AG20443 (cell line): ENCODE data around the gene POU5F1.
A peak's percentile ranks its signal among the peaks of the same experiment; 100 is the strongest.
"Not testable (repeated sequence)": the region's sequence is repeated elsewhere in the genome, so short reads cannot be mapped to it uniquely, and the experiment has no call there.

Source experiments
- DNase-seq: peaks from one replicate; pipeline ENCODE4 v3.0.0; 2012; ENCODE audit warnings: low spot score, mixed read lengths

The POU5F1 gene

DNA sequence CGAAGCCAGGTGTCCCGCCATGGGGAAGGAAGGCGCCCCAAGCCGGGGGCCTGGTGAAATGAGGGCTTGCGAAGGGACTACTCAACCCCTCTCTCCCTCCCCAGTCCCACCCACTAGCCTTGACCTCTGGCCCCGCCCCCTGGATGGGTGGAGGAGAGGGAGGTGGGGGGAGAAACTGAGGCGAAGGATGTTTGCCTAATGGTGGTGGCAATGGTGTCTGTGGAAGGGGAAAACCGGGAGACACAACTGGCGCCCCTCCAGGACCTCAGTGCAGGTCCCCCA lies at the start of gene POU5F1:
TSS of gene POU5F1 (minus strand) at position 83 of the 282 bp plus-strand sequence. CDS start at position 21, 62 bp downstream.
- no peak for DNase-seq

DNA sequence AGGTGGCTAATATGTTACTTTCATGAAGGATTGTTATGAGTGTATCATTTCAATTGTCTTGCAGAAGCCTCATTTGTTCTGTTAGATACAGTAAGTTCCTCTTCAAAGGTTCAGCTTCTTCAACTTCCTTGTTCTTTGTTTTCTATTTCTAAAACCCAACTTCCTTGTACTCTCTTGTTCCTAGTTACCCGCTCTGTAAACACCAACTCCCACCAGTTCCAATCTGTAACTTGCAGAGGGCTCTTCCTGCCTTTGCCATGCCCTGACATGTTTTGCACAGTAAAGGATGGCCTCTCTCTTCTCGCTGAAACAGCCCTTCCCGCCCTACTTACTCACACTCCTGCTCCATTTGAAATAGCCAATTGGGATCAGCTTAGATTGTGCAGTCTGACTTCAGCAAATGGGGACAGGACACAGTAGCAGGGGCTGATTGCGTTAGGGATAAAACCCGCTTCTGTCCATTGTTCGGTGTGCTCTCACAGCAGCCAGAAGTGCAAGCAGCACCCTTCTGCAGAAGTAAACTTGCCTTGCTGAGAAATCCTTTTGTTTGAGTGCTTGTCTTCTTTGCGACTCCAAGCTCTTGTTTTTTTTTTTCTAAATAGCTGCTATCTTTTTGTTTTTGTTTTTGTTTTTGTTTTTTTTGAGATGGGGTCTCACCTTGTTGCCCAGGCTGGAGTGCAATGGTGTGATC lies 45.9 kb upstream of the POU5F1 start:
- no peak for DNase-seq

DNA sequence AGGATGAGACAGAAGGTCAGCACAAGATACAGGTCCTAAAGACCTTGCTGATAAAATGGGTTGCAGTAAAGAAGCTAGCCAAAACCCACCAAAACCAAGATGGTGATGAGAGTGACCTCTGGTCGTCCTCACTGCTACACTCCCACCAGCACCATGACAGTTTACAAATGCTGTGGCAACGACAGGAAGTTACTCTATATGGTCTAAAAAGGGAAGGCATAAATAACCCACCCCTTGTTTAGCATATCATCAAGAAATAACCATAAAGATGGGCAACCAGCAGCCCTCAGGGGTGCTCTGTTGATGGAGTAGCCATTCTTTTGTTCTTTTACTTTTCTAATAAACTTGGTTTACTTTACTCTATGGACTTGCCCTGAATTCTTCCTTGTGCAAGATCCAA lies 44.7 kb upstream of the POU5F1 start:
- not testable (repeated sequence) for DNase-seq

DNA sequence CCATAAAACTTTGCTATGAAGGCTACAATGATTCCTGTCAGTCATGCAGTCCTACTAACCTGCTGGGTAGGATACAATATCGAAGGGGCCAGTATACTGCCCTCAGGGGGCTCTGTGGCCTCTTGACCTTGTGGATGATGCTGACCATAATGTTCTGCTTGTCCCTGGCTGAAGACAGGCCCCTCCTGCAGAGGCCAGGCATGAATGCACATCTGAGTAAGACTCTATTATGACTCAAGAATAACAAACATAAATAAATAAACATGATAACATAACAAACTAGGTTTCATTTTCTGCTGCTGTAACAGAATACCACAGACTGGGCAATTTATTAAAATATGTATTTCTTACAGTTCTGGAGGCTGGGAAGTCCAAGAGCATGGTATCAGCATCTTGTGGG lies 44.0 kb upstream of the POU5F1 start:
- DNase-seq = no peak

DNA sequence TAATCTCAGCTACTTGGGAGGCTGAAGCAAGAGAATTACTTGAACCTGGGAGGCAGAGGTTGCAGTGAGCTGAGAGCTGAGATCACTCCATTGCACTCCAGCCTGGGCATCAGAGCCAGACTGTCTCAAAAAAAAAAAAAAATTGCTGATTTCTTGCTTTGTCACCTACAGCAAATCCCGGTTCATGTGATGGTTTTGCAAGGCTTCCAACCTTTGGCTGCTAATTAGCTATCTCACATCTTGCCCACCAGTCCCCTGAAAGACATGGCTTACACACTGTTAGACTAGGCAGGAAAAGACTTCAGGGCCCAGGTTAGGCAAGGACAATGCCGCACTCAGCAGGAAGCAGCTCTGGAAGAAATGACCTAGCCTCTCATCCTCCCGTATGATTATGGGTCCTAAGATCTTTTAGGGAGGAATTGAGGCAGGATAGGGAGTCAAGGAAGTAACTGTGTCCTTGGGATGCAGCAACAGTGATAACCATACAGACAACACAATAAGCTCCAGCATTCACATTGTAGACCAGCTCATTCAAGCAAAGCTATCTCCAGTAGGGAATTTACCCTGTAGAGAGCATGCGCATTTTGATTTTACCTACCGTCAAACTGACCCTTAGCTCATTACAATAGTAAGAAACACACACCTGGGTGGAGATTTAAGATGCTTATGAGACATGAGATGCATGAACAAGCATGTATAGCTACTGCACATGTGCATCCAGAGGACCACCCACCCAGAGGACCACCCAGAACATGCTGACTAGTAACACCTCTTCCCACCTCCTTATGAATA lies 40.5 kb upstream of the POU5F1 start:
- no peak for DNase-seq

DNA sequence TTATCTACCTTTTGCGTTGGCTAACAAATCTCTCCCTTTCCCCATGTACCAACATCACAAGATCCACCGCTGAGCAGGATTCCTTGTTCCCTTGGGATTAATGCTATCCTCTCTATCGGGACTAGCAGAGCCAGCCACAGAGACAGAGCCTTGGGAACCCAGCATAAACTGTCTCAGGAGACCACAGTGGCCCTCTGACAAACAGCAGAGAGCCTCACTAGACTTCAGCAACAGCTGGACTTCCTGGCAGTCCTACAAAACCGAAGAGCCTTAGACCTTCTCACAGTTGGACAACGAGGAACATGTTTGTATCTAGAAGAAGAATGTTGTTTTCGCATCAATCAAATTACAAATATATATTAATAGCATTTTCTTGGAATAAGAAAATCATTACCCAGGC lies 39.6 kb upstream of the POU5F1 start:
- no peak for DNase-seq

DNA sequence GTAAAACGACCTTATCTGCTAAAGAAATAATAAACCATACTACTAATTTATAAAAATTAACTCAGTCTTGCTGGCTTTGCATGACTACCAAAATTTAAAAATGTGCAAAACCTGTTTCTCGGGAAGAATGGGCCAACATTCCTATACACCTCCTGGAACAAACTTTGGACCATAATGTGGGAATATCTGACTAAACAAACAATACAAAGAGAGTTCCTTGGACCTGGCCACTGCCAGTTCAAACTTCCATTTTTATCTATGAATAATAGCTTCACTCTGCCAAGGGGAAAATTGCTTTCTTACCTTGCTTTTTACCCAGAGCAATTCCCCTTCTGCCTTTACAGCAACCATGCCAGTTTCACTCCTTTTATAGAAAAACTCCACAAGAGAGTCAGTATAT lies 38.7 kb upstream of the POU5F1 start:
- DNase-seq = no peak

DNA sequence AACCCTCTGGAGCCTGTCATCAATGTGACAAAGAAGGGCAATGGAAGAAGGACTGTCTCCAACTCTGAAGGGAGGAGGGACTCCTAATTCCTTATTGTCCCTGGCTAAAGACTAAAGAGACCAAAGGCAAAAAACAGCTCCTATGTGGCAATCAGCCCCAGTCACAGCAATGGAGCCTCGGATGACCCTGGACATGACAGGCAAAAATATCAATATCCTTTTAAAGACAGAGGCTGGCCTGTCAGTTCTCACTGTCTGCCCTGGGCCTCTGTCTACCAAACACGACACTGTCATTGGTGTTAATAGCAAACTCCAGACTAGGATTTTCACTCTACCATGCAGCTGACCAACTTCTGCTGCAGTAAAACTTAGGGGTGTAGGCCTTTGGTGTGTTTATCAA lies 38.0 kb upstream of the POU5F1 start:
- DNase-seq = no peak

DNA sequence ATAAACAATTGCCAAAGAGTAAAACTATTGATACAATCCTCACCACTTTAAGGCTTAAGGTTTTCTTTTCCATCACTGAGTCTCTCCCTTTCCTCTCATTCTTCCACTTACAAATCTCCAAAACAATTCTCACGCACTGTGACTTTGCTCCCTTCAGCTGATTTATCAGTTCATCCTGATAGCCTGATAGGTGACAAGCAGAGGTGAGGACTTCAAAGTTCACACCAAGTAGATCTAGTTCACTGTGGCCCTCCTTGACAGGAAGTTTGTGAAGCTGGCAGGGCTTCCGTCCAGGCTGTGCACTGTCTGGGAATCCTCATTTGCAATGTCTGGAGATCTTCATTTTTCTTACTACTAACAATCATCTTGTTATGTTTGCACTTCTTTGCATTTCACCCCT lies 35.2 kb upstream of the POU5F1 start:
- no peak for DNase-seq

DNA sequence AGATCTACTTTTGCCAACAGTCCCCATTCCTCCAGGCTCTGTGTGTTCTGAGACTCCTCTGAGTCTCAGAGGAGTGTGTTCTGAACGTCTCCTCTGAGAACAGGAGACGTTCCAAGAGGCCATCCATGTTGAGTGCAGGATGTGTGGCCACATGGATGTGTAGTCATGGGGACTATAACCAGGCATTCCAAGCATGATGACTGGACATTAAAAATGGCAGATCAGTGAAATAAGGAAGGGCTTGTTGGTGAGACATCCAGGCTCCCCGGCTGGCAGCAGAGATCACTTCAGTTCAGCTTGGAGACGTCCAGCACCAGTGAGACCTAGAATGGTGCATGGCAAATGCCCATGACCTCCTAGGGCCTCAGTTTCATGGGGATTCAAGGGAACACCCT lies 34.3 kb upstream of the POU5F1 start:
- DNase-seq = peak; percentile 21

DNA sequence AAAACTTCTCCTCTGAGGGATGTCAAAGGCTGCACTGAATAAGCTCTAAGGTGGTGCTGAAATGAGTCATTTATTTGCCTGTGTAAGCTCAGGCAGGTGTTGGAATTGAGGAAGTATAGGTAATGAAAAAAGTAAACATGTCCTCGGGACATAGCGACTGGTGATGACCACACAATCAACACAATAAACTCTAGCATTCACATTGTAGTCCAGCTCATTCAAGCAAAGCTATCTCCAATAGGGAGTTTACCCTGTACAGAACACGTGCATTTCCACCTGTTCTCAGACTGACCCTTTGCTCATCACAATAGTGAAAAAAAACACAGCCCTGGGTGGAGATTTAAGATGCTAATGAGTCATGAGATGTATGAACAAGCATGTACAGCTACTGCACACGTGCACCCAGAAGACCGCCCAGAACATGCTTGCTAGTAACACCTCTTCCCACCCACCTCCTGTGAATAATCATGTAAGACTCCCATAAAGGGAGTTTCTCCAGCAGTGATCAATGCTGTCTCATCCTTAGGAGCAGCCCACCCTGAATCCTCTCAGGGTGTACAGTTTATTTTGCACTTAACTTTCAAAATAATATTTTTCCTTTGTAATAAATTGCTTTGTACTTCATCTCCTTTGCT lies 33.0 kb upstream of the POU5F1 start:
- peak; percentile 29 for DNase-seq

DNA sequence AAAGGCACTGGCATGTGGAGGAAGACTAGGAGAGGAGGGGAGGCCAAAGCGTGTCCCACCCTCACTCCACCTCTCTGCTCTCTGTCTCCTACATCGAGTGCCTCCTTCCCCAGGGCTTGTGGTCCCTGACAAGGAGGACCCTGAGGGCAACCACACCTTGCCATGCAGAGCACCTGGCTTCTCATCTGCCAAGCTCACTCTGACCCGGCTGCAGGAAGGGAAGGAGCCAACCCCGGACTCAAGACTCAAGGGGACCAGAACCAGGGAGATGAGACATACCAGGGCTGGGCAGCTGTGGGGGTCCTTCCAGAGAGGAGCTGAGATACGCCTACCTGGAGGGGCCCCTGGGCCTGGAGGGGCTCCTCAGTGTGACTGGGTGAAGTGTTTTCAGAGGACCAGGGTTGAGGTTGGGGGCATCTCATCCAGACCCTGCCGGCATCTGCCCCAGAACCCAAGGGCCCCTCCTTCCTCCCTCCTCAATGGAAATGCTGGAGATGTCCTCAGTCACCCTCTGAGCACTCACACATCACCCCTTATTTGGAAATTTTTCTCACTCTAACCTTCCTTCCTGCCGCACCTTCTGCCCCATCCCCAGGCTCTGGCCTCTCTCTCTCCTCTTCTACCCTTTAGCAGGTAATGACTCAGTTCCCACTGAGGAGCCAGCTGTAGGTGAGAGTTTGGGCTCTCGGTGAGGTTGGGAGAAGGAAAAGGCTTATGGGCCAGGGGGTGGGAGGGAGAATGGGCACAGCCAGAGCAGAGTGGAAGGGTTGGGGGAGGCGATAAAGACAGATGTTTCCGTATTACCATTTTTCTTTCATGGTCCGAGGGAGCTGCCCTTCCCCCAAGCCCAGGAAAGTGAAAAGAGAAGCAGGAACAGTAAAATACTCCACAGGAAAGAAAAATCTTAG lies 32.0 kb upstream of the POU5F1 start:
- no peak for DNase-seq

DNA sequence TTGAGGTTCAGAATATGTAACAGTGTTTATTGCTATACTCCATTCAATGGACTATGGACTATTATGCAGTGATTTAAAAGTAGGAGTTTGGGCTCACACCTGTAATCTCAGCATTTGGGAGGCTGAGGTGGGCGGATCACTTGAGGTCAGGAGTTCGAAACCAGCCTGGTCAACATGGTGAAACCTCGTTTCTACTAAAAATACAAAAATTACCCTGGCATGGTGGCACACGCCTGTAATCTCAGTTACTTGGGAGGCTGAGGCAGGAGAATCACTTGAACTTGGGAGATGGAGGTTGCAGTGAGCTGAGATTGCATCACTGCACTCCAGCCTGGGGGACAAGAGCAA lies 28.6 kb upstream of the POU5F1 start:
- DNase-seq = not testable (repeated sequence)

DNA sequence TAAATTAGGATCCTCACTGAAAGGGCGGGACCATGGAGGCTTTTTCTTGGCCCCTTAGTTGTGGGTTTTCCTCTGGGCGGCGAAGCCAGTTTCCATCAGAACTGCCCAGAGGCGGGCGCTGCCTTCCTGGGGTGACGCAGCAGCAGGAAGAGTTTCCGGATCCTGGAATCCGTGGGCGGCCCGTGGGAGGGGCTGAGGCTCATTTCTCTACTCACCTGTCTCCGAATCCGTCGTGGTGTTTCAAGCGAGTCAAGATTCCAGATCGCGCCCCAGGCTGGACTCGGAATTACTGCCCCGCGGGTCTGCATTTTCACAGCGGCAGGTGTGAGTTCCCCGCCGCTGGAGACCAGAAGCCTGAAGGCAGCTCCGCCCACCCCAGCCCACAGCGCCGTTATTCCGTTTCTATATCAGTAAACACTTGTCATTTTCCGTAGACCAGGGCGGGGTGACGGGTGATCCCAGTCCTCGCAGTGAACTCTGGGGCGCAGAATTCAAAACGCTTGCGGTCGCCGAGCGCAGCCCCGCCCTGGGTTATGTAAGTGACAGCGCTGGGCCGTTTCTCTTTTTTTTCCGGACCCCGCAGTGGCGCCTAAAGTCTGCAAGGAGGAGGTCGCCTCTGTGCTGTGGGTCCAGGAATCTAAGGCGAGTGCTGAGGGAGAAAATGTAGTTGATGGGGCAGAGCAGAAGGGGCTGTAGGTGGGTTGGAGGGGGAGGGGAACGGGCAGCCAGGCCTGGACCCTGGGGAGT lies 27.2 kb upstream of the POU5F1 start:
- DNase-seq = peak; percentile 77

DNA sequence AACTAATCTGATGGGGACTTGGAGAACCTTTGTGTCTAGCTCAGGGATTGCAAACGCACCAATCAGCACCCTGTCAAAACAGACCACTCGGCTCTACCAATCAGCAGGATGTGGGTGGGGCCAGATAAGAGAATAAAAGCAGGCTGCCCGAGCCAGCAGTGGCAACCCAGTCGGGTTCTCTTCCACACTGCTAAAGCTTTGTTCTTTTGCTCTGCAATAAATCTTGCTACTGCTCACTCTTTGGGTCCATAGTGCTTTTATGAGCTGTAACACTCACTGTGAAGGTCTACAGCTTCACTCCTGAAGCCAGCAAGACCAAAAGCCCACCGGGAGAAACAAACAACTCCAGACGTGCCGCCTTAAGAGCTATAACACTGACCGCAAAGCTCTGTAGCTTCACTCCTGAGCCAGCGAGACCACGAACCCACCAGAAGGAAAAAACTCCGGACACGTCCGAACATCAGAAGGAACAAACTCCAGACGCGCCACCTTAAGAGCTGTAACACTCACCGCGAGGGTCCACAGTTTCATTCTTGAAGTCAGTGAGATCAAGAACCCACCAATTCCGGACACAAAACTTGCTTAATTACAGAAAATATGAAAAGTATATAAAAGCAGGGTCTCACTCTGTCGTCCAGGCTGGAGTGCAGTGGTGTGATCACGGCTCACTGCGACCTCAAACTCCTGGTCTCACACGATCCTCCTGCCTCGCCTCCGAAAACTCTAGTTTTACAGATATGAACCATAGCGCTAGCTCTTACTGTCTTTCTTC lies 26.0 kb upstream of the POU5F1 start:
- not testable (repeated sequence) for DNase-seq

DNA sequence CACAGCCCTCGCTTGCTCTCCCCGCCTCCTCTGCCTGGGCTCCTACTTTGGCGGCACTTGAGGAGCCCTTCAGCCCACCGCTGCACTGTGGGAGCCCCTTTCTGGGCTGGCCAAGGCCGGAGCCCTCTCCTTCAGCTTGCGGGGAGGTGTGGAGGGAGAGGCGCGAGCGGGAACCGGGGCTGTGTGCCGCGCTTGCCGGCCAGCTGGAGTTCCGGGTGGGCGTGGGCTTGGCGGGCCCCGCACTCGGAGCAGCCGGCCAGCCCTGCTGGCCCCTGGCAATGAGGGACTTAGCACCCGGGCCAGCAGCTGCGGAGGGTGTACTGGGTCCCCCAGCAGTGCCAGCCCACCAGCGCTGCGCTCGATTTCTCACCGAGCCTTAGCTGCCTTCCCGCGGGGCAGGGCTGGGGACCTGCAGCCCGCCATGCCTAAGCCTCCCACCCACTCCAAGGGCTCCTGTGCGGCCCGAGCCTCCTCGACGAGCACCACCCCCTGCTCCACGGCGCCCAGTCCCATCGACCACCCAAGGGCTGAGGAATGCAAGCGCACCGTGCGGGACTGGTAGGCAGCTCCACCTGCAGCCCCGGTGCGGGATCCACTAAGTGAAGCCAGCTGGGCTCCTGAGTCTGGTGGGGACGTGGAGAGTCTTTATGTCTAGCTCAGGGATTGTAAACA lies 25.0 kb upstream of the POU5F1 start:
- not testable (repeated sequence) for DNase-seq

DNA sequence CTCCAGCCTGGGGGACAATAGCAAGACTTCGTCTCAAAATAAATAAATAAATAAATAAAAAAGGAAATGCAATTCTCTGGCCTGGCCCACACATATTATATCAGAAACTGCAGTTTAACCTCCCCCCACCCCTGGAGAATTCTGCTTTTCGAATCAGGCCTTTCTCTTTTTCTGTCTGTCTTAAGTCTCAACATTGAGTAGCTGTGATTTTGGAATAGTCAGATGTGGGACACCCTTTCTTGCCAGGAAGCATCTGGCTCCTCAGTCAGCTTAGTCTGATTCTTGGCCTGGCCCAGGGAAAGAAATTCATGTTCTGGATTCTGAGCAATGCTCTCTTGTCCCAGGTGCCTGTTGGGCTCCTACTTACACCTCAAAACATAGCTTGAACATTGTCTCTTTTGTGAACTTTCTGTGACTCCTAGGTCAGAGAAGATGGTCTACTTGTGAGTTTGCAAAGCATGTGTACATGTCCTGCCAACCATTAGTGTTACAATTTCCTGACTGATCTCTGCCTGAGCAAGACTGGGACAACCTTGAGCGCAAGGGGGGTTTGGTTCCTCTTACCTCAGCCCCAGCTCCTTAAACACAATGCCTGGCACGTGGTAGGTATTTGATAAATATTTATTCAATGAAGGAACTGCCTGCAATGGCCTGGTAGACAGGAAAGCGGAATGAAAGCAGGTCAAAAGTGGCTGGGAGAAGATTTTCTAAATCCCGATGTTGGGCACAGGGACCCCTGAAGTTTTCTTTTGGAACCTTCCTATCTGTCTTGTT lies 23.8 kb upstream of the POU5F1 start:
- DNase-seq = no peak

DNA sequence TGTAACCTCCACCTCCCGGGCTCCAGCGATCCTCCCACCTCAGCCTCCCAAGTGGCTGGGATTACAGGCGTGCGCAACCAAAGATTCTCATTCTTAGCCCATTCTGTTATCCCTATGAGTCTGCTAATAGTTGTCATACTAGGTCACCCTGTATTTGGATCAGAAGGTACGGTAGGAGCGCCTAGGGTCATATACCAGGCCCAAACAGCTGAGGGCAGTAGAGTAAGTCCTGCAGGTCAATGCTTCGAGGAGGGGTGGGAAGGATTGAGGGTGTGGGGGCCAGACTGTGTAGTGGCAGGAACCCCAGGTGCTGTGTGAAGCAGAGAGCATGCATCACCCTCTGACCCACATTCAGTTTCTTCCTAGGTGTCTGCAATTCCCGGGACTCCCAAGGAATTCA lies 22.7 kb upstream of the POU5F1 start:
- no peak for DNase-seq

DNA sequence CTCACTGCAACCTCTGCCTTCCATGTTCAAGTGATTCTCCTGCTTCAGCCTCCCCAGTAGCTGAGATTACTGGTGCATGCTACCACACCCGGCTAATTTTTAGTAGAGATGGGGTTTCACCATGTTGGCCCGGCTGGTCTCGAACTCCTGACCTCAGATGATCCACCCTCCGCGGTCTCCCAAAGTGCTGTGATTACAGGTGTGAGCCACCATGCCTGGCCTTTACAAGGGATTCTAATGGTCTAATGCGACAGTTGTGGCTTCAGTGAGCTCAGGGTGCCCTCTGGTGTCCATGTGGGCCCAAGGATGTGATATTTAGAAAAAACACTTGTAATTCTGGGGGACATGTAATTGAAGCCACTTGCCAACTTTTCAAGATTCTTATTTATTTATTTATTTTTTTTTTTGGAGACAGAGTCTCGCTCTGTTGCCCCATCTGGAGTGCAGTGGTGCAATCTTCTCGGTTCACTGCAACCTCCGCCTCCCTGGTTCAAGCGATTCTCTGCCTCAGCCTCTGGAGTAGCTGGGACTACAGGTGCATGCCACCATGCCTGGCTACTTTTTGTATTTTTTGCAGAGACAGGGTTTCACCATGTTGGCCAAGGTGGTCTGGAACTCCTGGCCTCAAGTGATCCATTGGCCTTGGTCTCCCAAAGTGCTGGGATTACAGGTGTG lies 22.1 kb upstream of the POU5F1 start:
- DNase-seq = peak; percentile 62
